HepG2 (cell line): ENCODE results near the gene BTN1A1. TPM values are rescaled to one million over a fixed set of nuclear protein-coding genes. Genes with fewer than 3 reads are reported as not detected.

ENCODE experiments used
- FOXA3 ChIP-seq: IDR thresholded peaks from 2 replicates; pipeline ENCODE4 v1.6.1; 2016; ENCODE audit warnings: missing genetic modification reagents, missing compliant biosample characterization
- NKX3-1 ChIP-seq: sonication (generic); formaldehyde crosslinking; IDR thresholded peaks from 2 replicates; pipeline ENCODE4 v1.5.0; 2020; ENCODE audit warnings: missing genetic modification reagents
- NR2F1 ChIP-seq, 2 experiments: fragments of 450-650 bp in 1 of 2; formaldehyde crosslinking in 1 of 2; IDR thresholded peaks; 2 replicates each; pipeline versions ENCODE4 v1.5.0 to v1.6.1; 2016 to 2020; ENCODE audit warnings: mild to moderate bottlenecking in 1 of 2, missing compliant biosample characterization in 1 of 2, missing genetic modification reagents in 1 of 2, moderate library complexity in 1 of 2
- NRL ChIP-seq: sonication (generic); formaldehyde crosslinking; IDR thresholded peaks from 2 replicates; pipeline ENCODE4 v1.5.0; 2020; ENCODE audit warnings: missing genetic modification reagents, mild to moderate bottlenecking, moderate library complexity, borderline replicate concordance
- ZMYM3 ChIP-seq: sonication (generic); formaldehyde crosslinking; IDR thresholded peaks from 2 replicates; pipeline ENCODE4 v1.5.1; 2020; ENCODE audit warnings: mild to moderate bottlenecking, missing genetic modification reagents
- ZNF367 ChIP-seq: sonication (generic); formaldehyde crosslinking; IDR thresholded peaks from 2 replicates; pipeline ENCODE4 v1.4.0; 2020; ENCODE audit warnings: missing genetic modification reagents, borderline replicate concordance
- polyA plus RNA-seq, 8 experiments: library from polyadenylated mRNA; depleted of rRNA in 3 of 8; stranded (reverse) in 7 of 8; unstranded in 1 of 8; fragments of >200 nt; fragmentation: Illumina TruSeq in 4 of 8; extraction: Trizol in 4 of 8; gene quantifications; 2 replicates each; pipeline versions ENCODE4 v1.2.1 to v1.2.3, GENCODE V29; 2011 to 2016; ENCODE audit warnings: low read depth in 4 of 8, missing spikeins in 1 of 8, mixed read lengths in 1 of 8; ENCODE audit not compliant: insufficient read depth in 1 of 8
- total RNA-seq, 5 experiments: library from RNA; depleted of rRNA; stranded (reverse); fragments of >200 nt; fragmentation: Illumina TruSeq; extraction: Trizol; gene quantifications; 2 replicates each; pipeline ENCODE4 v1.2.3, GENCODE V29; 2016; ENCODE audit warnings: low read depth in 1 of 5
- TF ChIP-seq, protein P1 (sequence below): sonication (generic); formaldehyde crosslinking; IDR thresholded peaks from 2 replicates; pipeline ENCODE4 v1.5.0; 2020; ENCODE audit warnings: missing genetic modification reagents
- TF ChIP-seq, protein P2 (sequence below): sonication (generic); formaldehyde crosslinking; IDR thresholded peaks from 2 replicates; pipeline ENCODE4 v1.8.1; 2023; ENCODE audit warnings: mild to moderate bottlenecking, moderate library complexity, missing genetic modification reagents
- TF ChIP-seq, protein P3 (sequence below): sonication (generic); formaldehyde crosslinking; IDR thresholded peaks from 2 replicates; pipeline ENCODE4 v1.8.0; 2022; ENCODE audit warnings: missing genetic modification reagents, low read depth, mild to moderate bottlenecking, borderline replicate concordance
- TF ChIP-seq, protein P4 (sequence below): sonication (generic); formaldehyde crosslinking; IDR thresholded peaks from 2 replicates; pipeline ENCODE4 v1.4.0; 2020; ENCODE audit warnings: mild to moderate bottlenecking, missing genetic modification reagents
- TF ChIP-seq, protein P5 (sequence below): sonication (generic); formaldehyde crosslinking; IDR thresholded peaks from 2 replicates; pipeline ENCODE4 v1.4.0; 2020; ENCODE audit warnings: mild to moderate bottlenecking, missing genetic modification reagents, borderline replicate concordance
- TF ChIP-seq, protein P6 (sequence below): IDR thresholded peaks from 2 replicates; pipeline ENCODE4 v1.6.1; 2016; ENCODE audit warnings: control low read depth
- TF ChIP-seq, protein P7 (sequence below): sonication (generic); formaldehyde crosslinking; IDR thresholded peaks from 2 replicates; pipeline ENCODE4 v1.4.0; 2020; ENCODE audit warnings: mild to moderate bottlenecking, missing genetic modification reagents, borderline replicate concordance

Gene BTN1A1
- total and polyA plus RNA-seq, 2 of the 13 experiments (the other 11 are each of a cell fraction or from before 2014, with no cell fraction given): 0.04 TPM; not detected in 1

DNA sequence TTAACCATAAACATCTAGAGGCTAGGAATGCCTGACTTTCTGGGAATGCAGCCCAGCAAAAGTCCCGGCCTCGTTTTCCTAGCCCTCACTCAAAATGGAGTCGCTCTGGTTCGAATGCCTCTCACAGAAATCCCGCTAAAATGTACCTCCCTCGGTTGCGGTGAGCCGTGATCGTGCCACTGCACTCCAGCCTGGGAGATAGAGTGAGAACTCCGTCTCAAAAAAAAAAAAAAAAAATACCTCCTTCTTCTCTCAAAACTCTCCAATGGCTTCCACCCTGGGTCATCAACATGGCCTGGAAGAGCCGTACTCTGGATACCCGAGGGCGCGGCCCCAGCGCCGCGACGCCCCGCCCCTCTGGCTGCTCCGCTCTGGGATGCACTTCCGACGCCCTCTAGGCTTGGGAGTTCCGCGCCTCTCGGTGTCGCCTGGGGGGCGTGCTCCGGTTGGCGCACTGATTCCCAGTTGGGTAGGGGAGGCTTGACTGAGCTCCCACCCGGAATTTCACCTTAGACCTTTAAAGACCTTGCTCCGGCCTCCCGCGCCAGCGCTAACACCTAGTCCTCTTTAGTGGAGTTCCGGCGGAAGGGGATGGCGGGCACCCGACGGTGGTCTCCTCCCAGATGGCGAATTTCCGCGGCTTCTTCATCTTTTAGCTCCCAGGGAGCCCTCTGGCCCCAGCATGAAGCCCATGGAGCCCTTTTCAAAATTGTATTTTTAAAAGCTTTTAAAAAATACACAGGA, 50.3 kb downstream of the BTN1A1 start (continued):
- TF ChIP-seq, protein P1, sequence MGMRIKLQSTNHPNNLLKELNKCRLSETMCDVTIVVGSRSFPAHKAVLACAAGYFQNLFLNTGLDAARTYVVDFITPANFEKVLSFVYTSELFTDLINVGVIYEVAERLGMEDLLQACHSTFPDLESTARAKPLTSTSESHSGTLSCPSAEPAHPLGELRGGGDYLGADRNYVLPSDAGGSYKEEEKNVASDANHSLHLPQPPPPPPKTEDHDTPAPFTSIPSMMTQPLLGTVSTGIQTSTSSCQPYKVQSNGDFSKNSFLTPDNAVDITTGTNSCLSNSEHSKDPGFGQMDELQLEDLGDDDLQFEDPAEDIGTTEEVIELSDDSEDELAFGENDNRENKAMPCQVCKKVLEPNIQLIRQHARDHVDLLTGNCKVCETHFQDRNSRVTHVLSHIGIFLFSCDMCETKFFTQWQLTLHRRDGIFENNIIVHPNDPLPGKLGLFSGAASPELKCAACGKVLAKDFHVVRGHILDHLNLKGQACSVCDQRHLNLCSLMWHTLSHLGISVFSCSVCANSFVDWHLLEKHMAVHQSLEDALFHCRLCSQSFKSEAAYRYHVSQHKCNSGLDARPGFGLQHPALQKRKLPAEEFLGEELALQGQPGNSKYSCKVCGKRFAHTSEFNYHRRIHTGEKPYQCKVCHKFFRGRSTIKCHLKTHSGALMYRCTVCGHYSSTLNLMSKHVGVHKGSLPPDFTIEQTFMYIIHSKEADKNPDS (CRISPR knock-in tag): no peak
- TF ChIP-seq, protein P2, sequence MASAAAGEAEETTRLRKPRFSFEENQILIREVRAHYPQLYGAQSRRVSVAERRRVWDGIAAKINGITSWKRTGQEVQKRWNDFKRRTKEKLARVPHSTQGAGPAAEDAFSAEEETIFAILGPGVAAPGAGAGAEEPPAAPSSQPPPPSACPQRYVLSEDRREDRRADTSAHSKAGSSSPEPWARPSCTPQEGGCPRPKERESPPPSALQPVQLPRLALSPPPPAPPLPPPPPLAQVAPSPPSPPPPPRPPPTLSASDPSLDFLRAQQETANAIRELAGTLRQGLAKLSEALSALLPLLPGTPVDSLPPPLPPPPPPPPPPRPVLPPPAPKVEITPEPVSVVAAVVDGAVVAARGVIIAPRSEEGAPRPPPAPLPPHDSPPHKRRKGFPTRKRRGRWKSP: peak; percentile 91
- TF ChIP-seq NR2F1 (CRISPR knock-in tag; IDR thresholded peaks at IDR 0.05) (peak; percentile 75 to 84), NKX3-1 (CRISPR knock-in tag) (no peak; the same call in 1 of the 2 replicates), ZMYM3 (CRISPR knock-in tag) (no peak), FOXA3 (CRISPR knock-in tag) (peak; percentile 49), ZNF367 (CRISPR knock-in tag) (0 out of 2 replicates have a peak, but pooled peaks have one; percentile 24), NRL (peak; percentile 78; the same call in 1 of the 2 replicates)
- TF ChIP-seq, protein P3, sequence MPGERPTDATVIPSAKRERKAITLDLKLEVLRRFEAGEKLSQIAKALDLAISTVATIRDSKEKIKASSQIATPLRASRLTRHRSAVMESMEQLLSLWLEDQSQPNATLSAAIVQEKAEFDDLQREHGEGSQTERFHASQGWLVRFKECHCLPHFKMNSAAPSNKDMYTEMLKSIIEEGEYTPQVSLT: no peak
- TF ChIP-seq, protein P4, sequence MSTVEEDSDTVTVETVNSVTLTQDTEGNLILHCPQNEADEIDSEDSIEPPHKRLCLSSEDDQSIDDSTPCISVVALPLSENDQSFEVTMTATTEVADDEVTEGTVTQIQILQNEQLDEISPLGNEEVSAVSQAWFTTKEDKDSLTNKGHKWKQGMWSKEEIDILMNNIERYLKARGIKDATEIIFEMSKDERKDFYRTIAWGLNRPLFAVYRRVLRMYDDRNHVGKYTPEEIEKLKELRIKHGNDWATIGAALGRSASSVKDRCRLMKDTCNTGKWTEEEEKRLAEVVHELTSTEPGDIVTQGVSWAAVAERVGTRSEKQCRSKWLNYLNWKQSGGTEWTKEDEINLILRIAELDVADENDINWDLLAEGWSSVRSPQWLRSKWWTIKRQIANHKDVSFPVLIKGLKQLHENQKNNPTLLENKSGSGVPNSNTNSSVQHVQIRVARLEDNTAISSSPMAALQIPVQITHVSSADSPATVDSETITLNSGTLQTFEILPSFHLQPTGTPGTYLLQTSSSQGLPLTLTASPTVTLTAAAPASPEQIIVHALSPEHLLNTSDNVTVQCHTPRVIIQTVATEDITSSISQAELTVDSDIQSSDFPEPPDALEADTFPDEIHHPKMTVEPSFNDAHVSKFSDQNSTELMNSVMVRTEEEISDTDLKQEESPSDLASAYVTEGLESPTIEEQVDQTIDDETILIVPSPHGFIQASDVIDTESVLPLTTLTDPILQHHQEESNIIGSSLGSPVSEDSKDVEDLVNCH: no peak
- TF ChIP-seq, protein P5, sequence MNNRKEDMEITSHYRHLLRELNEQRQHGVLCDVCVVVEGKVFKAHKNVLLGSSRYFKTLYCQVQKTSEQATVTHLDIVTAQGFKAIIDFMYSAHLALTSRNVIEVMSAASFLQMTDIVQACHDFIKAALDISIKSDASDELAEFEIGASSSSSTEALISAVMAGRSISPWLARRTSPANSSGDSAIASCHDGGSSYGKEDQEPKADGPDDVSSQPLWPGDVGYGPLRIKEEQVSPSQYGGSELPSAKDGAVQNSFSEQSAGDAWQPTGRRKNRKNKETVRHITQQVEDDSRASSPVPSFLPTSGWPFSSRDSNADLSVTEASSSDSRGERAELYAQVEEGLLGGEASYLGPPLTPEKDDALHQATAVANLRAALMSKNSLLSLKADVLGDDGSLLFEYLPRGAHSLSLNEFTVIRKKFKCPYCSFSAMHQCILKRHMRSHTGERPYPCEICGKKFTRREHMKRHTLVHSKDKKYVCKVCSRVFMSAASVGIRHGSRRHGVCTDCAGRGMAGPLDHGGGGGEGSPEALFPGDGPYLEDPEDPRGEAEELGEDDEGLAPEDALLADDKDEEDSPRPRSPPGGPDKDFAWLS (CRISPR knock-in tag): no peak
- TF ChIP-seq, protein P6, sequence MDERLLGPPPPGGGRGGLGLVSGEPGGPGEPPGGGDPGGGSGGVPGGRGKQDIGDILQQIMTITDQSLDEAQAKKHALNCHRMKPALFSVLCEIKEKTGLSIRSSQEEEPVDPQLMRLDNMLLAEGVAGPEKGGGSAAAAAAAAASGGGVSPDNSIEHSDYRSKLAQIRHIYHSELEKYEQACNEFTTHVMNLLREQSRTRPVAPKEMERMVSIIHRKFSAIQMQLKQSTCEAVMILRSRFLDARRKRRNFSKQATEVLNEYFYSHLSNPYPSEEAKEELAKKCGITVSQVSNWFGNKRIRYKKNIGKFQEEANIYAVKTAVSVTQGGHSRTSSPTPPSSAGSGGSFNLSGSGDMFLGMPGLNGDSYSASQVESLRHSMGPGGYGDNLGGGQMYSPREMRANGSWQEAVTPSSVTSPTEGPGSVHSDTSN (CRISPR knock-in tag): no peak
- TF ChIP-seq, protein P7, sequence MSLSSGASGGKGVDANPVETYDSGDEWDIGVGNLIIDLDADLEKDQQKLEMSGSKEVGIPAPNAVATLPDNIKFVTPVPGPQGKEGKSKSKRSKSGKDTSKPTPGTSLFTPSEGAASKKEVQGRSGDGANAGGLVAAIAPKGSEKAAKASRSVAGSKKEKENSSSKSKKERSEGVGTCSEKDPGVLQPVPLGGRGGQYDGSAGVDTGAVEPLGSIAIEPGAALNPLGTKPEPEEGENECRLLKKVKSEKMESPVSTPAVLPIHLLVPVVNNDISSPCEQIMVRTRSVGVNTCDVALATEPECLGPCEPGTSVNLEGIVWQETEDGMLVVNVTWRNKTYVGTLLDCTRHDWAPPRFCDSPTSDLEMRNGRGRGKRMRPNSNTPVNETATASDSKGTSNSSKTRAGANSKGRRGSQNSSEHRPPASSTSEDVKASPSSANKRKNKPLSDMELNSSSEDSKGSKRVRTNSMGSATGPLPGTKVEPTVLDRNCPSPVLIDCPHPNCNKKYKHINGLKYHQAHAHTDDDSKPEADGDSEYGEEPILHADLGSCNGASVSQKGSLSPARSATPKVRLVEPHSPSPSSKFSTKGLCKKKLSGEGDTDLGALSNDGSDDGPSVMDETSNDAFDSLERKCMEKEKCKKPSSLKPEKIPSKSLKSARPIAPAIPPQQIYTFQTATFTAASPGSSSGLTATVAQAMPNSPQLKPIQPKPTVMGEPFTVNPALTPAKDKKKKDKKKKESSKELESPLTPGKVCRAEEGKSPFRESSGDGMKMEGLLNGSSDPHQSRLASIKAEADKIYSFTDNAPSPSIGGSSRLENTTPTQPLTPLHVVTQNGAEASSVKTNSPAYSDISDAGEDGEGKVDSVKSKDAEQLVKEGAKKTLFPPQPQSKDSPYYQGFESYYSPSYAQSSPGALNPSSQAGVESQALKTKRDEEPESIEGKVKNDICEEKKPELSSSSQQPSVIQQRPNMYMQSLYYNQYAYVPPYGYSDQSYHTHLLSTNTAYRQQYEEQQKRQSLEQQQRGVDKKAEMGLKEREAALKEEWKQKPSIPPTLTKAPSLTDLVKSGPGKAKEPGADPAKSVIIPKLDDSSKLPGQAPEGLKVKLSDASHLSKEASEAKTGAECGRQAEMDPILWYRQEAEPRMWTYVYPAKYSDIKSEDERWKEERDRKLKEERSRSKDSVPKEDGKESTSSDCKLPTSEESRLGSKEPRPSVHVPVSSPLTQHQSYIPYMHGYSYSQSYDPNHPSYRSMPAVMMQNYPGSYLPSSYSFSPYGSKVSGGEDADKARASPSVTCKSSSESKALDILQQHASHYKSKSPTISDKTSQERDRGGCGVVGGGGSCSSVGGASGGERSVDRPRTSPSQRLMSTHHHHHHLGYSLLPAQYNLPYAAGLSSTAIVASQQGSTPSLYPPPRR (CRISPR knock-in tag): peak; percentile 41; the same call in 1 of the 2 replicates
